C4-2B (cell line): Measurements from ENCODE around the gene IRF9.

Experiments
- CTCF ChIP-seq: fragments of 450-650 bp; conservative IDR thresholded peaks from 2 replicates; pipeline ENCODE4 v1.5.1; 2017; ENCODE audit warnings: mild to moderate bottlenecking
- ZFX ChIP-seq: fragments of 450-650 bp; IDR thresholded peaks from 2 replicates; pipeline ENCODE4 v1.6.1; 2017

- no peak for TF ChIP-seq CTCF
- TF ChIP-seq ZFX, result no peak
Observed at GRCh38 chr14:24194873-24195185, 33.8 kb downstream of the IRF9 start.
